ENCODE measurements around the gene GET3.

DNA sequence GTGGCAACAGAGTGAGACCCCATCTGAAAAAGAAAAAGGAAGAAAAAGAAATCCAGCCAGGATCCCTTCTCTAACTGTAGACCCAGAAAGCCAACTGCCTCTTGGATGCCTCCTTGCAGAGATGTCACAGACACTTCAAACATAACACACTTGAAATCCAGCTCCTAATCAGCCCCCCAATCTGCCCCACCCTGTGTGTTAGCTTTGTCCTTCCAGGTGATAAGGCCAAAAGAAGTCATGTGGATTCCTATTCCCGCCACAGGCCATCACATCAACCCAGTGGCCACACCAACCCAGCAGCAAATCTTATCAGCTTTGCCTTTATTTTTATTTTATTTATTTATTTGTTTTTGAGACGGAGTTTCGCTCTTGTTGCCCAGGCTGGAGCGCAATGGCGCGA, 22.4 kb downstream of the GET3 start:
- TF ChIP-seq POLR2AphosphoS5 (IDR thresholded peaks at IDR 0.05; ENCODE audit: low read depth, low read length) (no peak), POLR2A (IDR thresholded peaks at IDR 0.05; ENCODE audit: low read depth, low read length) (no peak), TAF1 (IDR thresholded peaks at IDR 0.05; ENCODE audit: low read depth, low read length) (no peak), POU2F2 (IDR thresholded peaks at IDR 0.05; ENCODE audit: low read depth, low read length) (no peak), SPI1 (IDR thresholded peaks at IDR 0.05; ENCODE audit: low read depth, low read length) (no peak)
